Suprapubic skin (tissue), 3 donors: ENCODE data around the gene ATXN3.

Experiments used
- EP300 ChIP-seq: sonication (generic); formaldehyde crosslinking; IDR thresholded peaks from one replicate; pipeline ENCODE4 v1.6.1; 2017; ENCODE audit warnings: antibody characterized with exemption
- POLR2A ChIP-seq, 2 donors: fragments of 450-650 bp; IDR thresholded peaks; one replicate each; pipeline ENCODE4 v1.6.1; 2017; ENCODE audit warnings: antibody characterized with exemption in 2 of 2, mild to moderate bottlenecking in 2 of 2, moderate library complexity in 2 of 2
- TF ChIP-seq, protein P1 (sequence below), 2 donors: fragments of 200-600 bp in 1 of 2; fragments of 450-650 bp in 1 of 2; sonication (generic) in 1 of 2; IDR thresholded peaks; one replicate each; pipeline ENCODE4 v1.5.1; 2016 to 2019; ENCODE audit warnings: antibody characterized with exemption in 2 of 2, mild to moderate bottlenecking in 1 of 2, moderate library complexity in 1 of 2

DNA sequence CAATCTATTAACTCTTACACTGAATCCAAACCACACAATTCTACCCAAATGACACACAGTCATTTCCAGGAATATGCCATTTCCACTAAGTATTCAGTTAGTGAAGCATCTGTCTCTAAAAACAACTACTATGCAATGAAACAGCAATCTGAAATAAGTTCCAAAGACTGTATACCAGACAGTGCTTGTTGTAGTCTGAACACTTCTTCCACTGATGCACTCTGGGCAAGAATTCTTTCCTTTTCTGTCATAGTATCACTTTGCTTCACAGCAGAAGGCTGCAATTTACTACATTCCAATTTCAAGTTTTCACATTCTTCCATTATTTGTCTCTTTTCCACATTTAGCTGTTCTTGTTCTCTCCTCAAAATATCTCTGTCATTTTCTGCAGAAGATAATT lies 92.3 kb downstream of the ATXN3 start:
- TF ChIP-seq, protein P1, sequence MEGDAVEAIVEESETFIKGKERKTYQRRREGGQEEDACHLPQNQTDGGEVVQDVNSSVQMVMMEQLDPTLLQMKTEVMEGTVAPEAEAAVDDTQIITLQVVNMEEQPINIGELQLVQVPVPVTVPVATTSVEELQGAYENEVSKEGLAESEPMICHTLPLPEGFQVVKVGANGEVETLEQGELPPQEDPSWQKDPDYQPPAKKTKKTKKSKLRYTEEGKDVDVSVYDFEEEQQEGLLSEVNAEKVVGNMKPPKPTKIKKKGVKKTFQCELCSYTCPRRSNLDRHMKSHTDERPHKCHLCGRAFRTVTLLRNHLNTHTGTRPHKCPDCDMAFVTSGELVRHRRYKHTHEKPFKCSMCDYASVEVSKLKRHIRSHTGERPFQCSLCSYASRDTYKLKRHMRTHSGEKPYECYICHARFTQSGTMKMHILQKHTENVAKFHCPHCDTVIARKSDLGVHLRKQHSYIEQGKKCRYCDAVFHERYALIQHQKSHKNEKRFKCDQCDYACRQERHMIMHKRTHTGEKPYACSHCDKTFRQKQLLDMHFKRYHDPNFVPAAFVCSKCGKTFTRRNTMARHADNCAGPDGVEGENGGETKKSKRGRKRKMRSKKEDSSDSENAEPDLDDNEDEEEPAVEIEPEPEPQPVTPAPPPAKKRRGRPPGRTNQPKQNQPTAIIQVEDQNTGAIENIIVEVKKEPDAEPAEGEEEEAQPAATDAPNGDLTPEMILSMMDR (IDR thresholded peaks at IDR 0.05) = no peak
- no peak for TF ChIP-seq POLR2A (IDR thresholded peaks at IDR 0.05)
- TF ChIP-seq EP300 = no peak
